ENCODE results near the gene FKBP7. TPM values are rescaled to one million over a fixed set of nuclear protein-coding genes. Genes with fewer than 3 reads are reported as not detected.

FKBP7 gene
- total and polyA plus RNA-seq, 4 donors, result 2.8 to 10.4 (median 4.9) TPM

DNA sequence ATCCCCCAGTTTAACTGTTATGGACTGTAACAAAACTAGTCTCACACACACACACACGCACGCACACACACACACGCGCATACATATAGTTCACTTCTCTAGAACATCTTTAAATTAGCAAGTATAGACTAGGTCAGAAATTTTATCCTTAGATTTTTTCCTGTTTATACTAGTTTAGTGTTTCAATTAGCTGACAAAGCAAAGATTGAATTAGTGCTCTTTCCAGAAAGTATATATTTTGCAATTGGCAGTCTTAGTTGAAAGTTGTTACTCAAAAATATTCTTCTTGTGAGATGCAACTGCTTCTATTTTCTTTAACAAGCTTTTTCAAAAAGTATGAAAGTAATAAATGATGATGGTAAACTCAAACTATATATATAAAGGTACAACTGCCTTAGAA, 24.4 kb upstream of the FKBP7 start (continued):
- TF ChIP-seq SP1 (IDR thresholded peaks at IDR 0.05) (no peak), TAF1 (conservative IDR thresholded peaks at IDR 0.05) (no peak), FOXA1 (IDR thresholded peaks at IDR 0.05) (no peak), GABPA (IDR thresholded peaks at IDR 0.05 in 1 of 2, conservative IDR thresholded peaks at IDR 0.05 in 1 of 2) (no peak), JUND (IDR thresholded peaks at IDR 0.05) (no peak)
- TF ChIP-seq, protein P1, sequence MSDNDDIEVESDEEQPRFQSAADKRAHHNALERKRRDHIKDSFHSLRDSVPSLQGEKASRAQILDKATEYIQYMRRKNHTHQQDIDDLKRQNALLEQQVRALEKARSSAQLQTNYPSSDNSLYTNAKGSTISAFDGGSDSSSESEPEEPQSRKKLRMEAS (IDR thresholded peaks at IDR 0.05), result no peak
- TF ChIP-seq, protein P2, sequence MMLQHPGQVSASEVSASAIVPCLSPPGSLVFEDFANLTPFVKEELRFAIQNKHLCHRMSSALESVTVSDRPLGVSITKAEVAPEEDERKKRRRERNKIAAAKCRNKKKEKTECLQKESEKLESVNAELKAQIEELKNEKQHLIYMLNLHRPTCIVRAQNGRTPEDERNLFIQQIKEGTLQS (IDR thresholded peaks at IDR 0.05), result no peak

DNA sequence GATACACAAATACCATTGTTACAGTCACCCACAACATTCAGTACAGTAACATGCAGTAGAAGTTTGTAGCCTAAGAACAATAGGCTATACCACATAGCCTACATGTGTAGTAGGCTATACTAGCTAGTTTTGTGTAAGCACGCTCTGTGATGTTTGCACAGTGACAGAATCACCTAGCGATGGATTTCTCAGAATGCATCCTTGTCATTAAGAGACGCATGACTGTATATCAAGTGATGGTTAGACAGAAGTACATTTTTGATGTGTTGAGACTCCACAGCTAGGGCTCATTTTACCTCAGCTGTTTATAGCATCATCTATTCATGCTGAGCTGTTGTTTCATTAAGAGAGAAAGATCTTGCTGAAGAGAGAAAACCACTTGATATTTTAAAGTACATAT, 21.2 kb upstream of the FKBP7 start:
- DNase-seq (ENCODE audit: low spot score), result no peak
- TF ChIP-seq, protein P2 (IDR thresholded peaks at IDR 0.05), result no peak
- TF ChIP-seq, protein P3, sequence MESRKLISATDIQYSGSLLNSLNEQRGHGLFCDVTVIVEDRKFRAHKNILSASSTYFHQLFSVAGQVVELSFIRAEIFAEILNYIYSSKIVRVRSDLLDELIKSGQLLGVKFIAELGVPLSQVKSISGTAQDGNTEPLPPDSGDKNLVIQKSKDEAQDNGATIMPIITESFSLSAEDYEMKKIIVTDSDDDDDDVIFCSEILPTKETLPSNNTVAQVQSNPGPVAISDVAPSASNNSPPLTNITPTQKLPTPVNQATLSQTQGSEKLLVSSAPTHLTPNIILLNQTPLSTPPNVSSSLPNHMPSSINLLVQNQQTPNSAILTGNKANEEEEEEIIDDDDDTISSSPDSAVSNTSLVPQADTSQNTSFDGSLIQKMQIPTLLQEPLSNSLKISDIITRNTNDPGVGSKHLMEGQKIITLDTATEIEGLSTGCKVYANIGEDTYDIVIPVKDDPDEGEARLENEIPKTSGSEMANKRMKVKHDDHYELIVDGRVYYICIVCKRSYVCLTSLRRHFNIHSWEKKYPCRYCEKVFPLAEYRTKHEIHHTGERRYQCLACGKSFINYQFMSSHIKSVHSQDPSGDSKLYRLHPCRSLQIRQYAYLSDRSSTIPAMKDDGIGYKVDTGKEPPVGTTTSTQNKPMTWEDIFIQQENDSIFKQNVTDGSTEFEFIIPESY (IDR thresholded peaks at IDR 0.05), result no peak
- TF ChIP-seq YY1 (IDR thresholded peaks at IDR 0.05) (no peak), JUND (IDR thresholded peaks at IDR 0.05) (no peak), GABPA (IDR thresholded peaks at IDR 0.05 in 1 of 2, conservative IDR thresholded peaks at IDR 0.05 in 1 of 2) (no peak)
- H3K27me3 ChIP-seq (ENCODE audit: control insufficient read depth in 4 of 4, insufficient read depth in 4 of 4, low read length in 3 of 4), result no peaks in the 10 kb centered on the region
- no peak overlapping the region for H3K27ac ChIP-seq (ENCODE audit: low read depth in 1 of 2, low read length in 2 of 2)
- WGBS, result 99% methylated on average over 3 of the region's 3 CpGs
- H3K9ac ChIP-seq (ENCODE audit: low read depth in 1 of 2, low read length in 2 of 2), result no peak overlapping the region
- H3K36me3 ChIP-seq (ENCODE audit: control insufficient read depth in 4 of 4, insufficient read depth in 3 of 4, low read depth in 1 of 4, low read length in 3 of 4), result peaks cover 5 to 70% (median 53%) of the 10 kb centered on the region in 4 donors
- H3K4me3 ChIP-seq (ENCODE audit: low read depth in 1 of 3, low read length in 3 of 3), result no peak overlapping the region
- no peaks in the 10 kb centered on the region for H3K4me1 ChIP-seq (ENCODE audit: control insufficient read depth in 4 of 4, insufficient read depth in 4 of 4, low read length in 3 of 4)
- no peaks in the 10 kb centered on the region for H3K9me3 ChIP-seq (ENCODE audit: control insufficient read depth in 4 of 4, low read length in 3 of 4)

DNA sequence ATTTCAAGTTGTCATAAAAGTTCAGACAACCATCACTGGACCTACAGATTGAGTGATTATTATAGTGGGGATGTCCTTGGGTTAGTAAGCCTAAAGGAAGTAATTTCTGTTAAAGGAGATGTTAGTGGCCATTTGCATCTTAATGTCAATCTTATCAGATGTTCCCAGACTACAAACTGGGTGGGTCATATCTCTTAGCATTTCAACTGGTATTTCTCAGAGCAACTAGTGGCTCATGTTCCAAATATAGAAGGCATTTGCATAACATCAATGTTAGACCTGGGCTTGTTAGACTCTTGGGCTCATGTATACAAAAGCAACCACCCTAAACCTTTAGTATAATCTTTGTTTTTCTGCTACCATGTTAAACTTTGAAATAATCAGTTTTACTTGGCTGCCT, 19.7 kb upstream of the FKBP7 start:
- H3K4me1 ChIP-seq (ENCODE audit: control insufficient read depth in 4 of 4, insufficient read depth in 4 of 4, low read length in 3 of 4), result no peaks in the 10 kb centered on the region
- H3K27ac ChIP-seq (ENCODE audit: low read depth in 1 of 2, low read length in 2 of 2), result no peak overlapping the region
- TF ChIP-seq YY1 (IDR thresholded peaks at IDR 0.05), result no peak
- no peak for TF ChIP-seq HNF4A (conservative IDR thresholded peaks at IDR 0.05)
- no peak for TF ChIP-seq SP1 (IDR thresholded peaks at IDR 0.05)
- TF ChIP-seq NR2F2 (IDR thresholded peaks at IDR 0.05), result no peak
- TF ChIP-seq, protein P4, sequence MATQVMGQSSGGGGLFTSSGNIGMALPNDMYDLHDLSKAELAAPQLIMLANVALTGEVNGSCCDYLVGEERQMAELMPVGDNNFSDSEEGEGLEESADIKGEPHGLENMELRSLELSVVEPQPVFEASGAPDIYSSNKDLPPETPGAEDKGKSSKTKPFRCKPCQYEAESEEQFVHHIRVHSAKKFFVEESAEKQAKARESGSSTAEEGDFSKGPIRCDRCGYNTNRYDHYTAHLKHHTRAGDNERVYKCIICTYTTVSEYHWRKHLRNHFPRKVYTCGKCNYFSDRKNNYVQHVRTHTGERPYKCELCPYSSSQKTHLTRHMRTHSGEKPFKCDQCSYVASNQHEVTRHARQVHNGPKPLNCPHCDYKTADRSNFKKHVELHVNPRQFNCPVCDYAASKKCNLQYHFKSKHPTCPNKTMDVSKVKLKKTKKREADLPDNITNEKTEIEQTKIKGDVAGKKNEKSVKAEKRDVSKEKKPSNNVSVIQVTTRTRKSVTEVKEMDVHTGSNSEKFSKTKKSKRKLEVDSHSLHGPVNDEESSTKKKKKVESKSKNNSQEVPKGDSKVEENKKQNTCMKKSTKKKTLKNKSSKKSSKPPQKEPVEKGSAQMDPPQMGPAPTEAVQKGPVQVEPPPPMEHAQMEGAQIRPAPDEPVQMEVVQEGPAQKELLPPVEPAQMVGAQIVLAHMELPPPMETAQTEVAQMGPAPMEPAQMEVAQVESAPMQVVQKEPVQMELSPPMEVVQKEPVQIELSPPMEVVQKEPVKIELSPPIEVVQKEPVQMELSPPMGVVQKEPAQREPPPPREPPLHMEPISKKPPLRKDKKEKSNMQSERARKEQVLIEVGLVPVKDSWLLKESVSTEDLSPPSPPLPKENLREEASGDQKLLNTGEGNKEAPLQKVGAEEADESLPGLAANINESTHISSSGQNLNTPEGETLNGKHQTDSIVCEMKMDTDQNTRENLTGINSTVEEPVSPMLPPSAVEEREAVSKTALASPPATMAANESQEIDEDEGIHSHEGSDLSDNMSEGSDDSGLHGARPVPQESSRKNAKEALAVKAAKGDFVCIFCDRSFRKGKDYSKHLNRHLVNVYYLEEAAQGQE (IDR thresholded peaks at IDR 0.05), result no peak
- TF ChIP-seq FOXA1 (IDR thresholded peaks at IDR 0.05), result no peak
- no peak for TF ChIP-seq TAF1 (conservative IDR thresholded peaks at IDR 0.05)
- TF ChIP-seq, protein P3 (IDR thresholded peaks at IDR 0.05), result no peak
- no peak for TF ChIP-seq HNF4G (IDR thresholded peaks at IDR 0.05)
- no peak for TF ChIP-seq GABPA (IDR thresholded peaks at IDR 0.05 in 1 of 2, conservative IDR thresholded peaks at IDR 0.05 in 1 of 2)
- no peak overlapping the region for H3K4me3 ChIP-seq (ENCODE audit: low read depth in 1 of 3, low read length in 3 of 3)
- DNase-seq (ENCODE audit: low spot score), result no peak
- H3K36me3 ChIP-seq (ENCODE audit: control insufficient read depth in 4 of 4, insufficient read depth in 3 of 4, low read depth in 1 of 4, low read length in 3 of 4), result peaks cover 7 to 71% (median 56%) of the 10 kb centered on the region in 4 donors
- H3K9me3 ChIP-seq (ENCODE audit: control insufficient read depth in 4 of 4, low read length in 3 of 4), result no peaks in the 10 kb centered on the region
- no peak overlapping the region for H3K9ac ChIP-seq (ENCODE audit: low read depth in 1 of 2, low read length in 2 of 2)
- H3K27me3 ChIP-seq (ENCODE audit: control insufficient read depth in 4 of 4, insufficient read depth in 4 of 4, low read length in 3 of 4), result no peaks in the 10 kb centered on the region

Data from liver (tissue), 9 donors.